Endothelial cell of umbilical vein (primary cell): ENCODE results near the gene TTC13. TPM values are rescaled to one million over a fixed set of nuclear protein-coding genes. Genes with fewer than 3 reads are reported as not detected.

Experiments
- BruUV-seq: library from RNA; stranded (reverse); fragments of 400-500 nt; replicated peaks from 2 replicates; lab custom pipeline; 2021; lab: Mats Ljungman, UMichigan
- CTCF ChIA-PET: fragments of 300-600, 350-600 bp; sonication (Branson Sonifier 250); formaldehyde crosslinking; loops from one replicate; lab custom pipeline; 2021; ENCODE audit warnings: antibody characterized with exemption, inconsistent platforms; lab: Charles Lee
- POLR2A ChIA-PET: fragments of 300-600, 350-600 bp; sonication (Branson Sonifier 250); formaldehyde crosslinking; loops from one replicate; lab custom pipeline; 2021; ENCODE audit warnings: antibody characterized with exemption, inconsistent platforms; lab: Charles Lee
- DNase-seq: peaks from one replicate; pipeline ENCODE4 v3.0.0-alpha.2; 2011; ENCODE audit warnings: low read depth, low spot score
- FAIRE-seq: peaks from 2 replicates; lab custom pipeline; 2011; peaks lifted over from hg19 to GRCh38; lab: Jason Lieb, UNC
- H2AFZ ChIP-seq: 2 replicates; pipeline ENCODE4 v1.6.0; 2012; ENCODE audit warnings: low read depth, low read length, control low read depth, inconsistent platforms
- H3K27ac ChIP-seq: 2 replicates; pipeline ENCODE4 v1.5.1; 2011; ENCODE audit warnings: low read depth, mild to moderate bottlenecking, control low read depth, low read length, moderate library complexity; ENCODE audit not compliant: insufficient read depth
- H3K27me3 ChIP-seq, 2 experiments: 2 replicates each; pipeline versions ENCODE4 v1.6.0 to v1.6.1; 2011; ENCODE audit warnings: low read length in 2 of 2, mixed read lengths in 1 of 2; ENCODE audit not compliant: control insufficient read depth in 2 of 2, insufficient read depth in 2 of 2
- H3K36me3 ChIP-seq, 2 experiments: 2 replicates in 1 of 2; 3 replicates in 1 of 2; pipeline ENCODE4 v1.5.1; 2011; ENCODE audit warnings: low read length in 2 of 2, mild to moderate bottlenecking in 1 of 2, moderate library complexity in 1 of 2; ENCODE audit not compliant: control insufficient read depth in 2 of 2, insufficient read depth in 2 of 2; ENCODE audit errors: extremely low read depth in 1 of 2
- H3K4me1 ChIP-seq: 3 replicates; pipeline ENCODE4 v1.5.1; 2011; ENCODE audit warnings: mild to moderate bottlenecking, low read length; ENCODE audit not compliant: control insufficient read depth, insufficient read depth; ENCODE audit errors: extremely low read depth
- H3K4me2 ChIP-seq: 2 replicates; pipeline ENCODE4 v1.6.1; 2011; ENCODE audit warnings: low read length, control low read depth, mixed read lengths; ENCODE audit not compliant: insufficient read depth
- H3K4me3 ChIP-seq, 3 experiments: fragments of 200-600 bp in 1 of 3; sonication (generic), shearing (Covaris generic) in 1 of 3; replicated peaks in 1 of 3; 2 replicates each; pipeline ENCODE4 v1.5.1; 2011 to 2016; ENCODE audit warnings: control low read depth in 3 of 3, low read length in 3 of 3, mild to moderate bottlenecking in 2 of 3, inconsistent platforms in 1 of 3, low read depth in 1 of 3, moderate library complexity in 1 of 3; ENCODE audit not compliant: insufficient read depth in 1 of 3
- H3K79me2 ChIP-seq: 2 replicates; pipeline ENCODE4 v1.6.0; 2012; ENCODE audit warnings: low read length, inconsistent platforms; ENCODE audit not compliant: control insufficient read depth, insufficient read depth
- H3K9ac ChIP-seq: replicated peaks from 2 replicates; pipeline ENCODE3; 2011; ENCODE audit warnings: low read length, control low read depth; ENCODE audit not compliant: insufficient read depth; ENCODE audit errors: extremely low read depth
- H3K9me1 ChIP-seq: replicated peaks from 3 replicates; pipeline ENCODE4 v1.6.0; 2011; ENCODE audit warnings: mild to moderate bottlenecking, low read length; ENCODE audit not compliant: control insufficient read depth, insufficient read depth; ENCODE audit errors: extremely low read depth
- H3K9me3 ChIP-seq: replicated peaks from 2 replicates; pipeline ENCODE4 v1.5.1; 2012; ENCODE audit warnings: low read length, inconsistent platforms; ENCODE audit not compliant: control insufficient read depth, insufficient read depth
- H4K20me1 ChIP-seq: replicated peaks from 2 replicates; pipeline ENCODE3; 2011; ENCODE audit warnings: mild to moderate bottlenecking, low read length; ENCODE audit not compliant: control insufficient read depth, insufficient read depth; ENCODE audit errors: extremely low read depth
- EZH2 ChIP-seq: IDR thresholded peaks from 2 replicates; pipeline ENCODE4 v1.6.1; 2012; ENCODE audit warnings: borderline replicate concordance, low read depth, mild to moderate bottlenecking, moderate library complexity, low read length, inconsistent platforms; ENCODE audit not compliant: severe bottlenecking
- FOS ChIP-seq: IDR thresholded peaks from 2 replicates; pipeline ENCODE4 v1.6.1; 2011; ENCODE audit warnings: mild to moderate bottlenecking, low read length, moderate library complexity, borderline replicate concordance; ENCODE audit not compliant: insufficient read depth
- GATA2 ChIP-seq: IDR thresholded peaks from 2 replicates; pipeline ENCODE4 v1.7.0; 2011; ENCODE audit warnings: low read depth, mild to moderate bottlenecking, moderate library complexity, mixed read lengths, low read length; ENCODE audit not compliant: insufficient read length, insufficient read depth
- JUN ChIP-seq: IDR thresholded peaks from 2 replicates; pipeline ENCODE4 v1.6.1; 2011; ENCODE audit warnings: borderline replicate concordance, low read depth; ENCODE audit not compliant: insufficient read length, insufficient read depth
- MYC ChIP-seq: IDR thresholded peaks from one replicate; pipeline ENCODE4 v1.6.1; 2011; ENCODE audit warnings: mild to moderate bottlenecking, low read depth, low read length
- POLR2A ChIP-seq: IDR thresholded peaks from 2 replicates; pipeline ENCODE4 v1.6.1; 2012; ENCODE audit warnings: low read depth, mild to moderate bottlenecking, control low read depth, low read length
- POLR2AphosphoS5 ChIP-seq: IDR thresholded peaks from 2 replicates; pipeline ENCODE4 v1.6.1; 2012; ENCODE audit warnings: low read depth, mild to moderate bottlenecking, control low read depth, low read length, moderate library complexity; ENCODE audit not compliant: insufficient read depth
- dilution Hi-C: fragments of 300-500 bp; cut with MboI; formaldehyde crosslinking; loops from one replicate; pipeline ENCODE4 v1.15.0; 2019; ENCODE audit warnings: low sequenced_read_pairs; ENCODE audit not compliant: extremely low pct_ligation_motif_present
- intact Hi-C: fragments of 100-400 bp; cut with micrococcal nuclease; formaldehyde crosslinking; loops from one replicate; pipeline ENCODE4 v1.10.0; 2022
- polyA plus RNA-seq, 4 experiments: library from polyadenylated mRNA; depleted of rRNA in 3 of 4; stranded (reverse) in 3 of 4; unstranded in 1 of 4; fragments of >200 nt; gene quantifications; 2 replicates each; pipeline versions ENCODE4 v1.2.1 to v1.2.3, GENCODE V29; 2011 to 2012; ENCODE audit warnings: missing spikeins in 1 of 4
- total RNA-seq: library from RNA; stranded (reverse); gene quantifications from 2 replicates; pipeline ENCODE4 v1.2.3, GENCODE V29; 2021
- TF ChIP-seq, protein P1 (sequence below), 2 donors: IDR thresholded peaks; 1 replicate in 1 of 2; 2 replicates in 1 of 2; pipeline ENCODE4 v1.5.1; 2011; ENCODE audit warnings: low read length in 2 of 2, mild to moderate bottlenecking in 2 of 2, moderate library complexity in 2 of 2, control low read depth in 1 of 2, inconsistent platforms in 1 of 2, low read depth in 1 of 2; ENCODE audit not compliant: insufficient read depth in 1 of 2; ENCODE audit errors: extremely low read depth in 1 of 2
- TF ChIP-seq, protein P2 (sequence below): IDR thresholded peaks from 2 replicates; pipeline ENCODE4 v1.6.1; 2011; ENCODE audit not compliant: insufficient read depth, insufficient read length

Gene TTC13
- total and polyA plus RNA-seq, 2 donors (not counting 3 experiments of a cell fraction or from before 2014, with no cell fraction given), result 8.8 to 23.9 TPM

DNA sequence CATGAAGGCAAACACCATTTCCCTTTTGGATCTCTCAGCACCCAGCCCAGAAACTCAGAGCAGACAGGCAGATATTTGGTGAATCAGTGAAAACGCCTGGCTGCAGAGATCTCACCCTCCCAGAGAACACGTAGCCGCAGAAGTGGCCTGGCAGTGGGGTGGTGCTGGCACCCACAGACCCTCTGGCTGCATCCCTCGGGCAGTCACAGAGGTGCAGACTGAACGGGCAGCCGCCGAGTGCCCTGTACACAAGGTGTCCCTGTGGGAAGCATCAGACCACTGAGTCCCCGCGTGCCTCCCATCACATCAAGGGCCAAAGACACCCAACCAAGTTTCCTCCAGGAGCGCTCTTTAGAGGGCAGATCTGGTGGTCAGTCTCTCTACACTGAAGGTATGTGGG, 49.3 kb upstream of the TTC13 start:
- peak overlapping the region; percentile 60 for H2AFZ ChIP-seq
- H3K9ac ChIP-seq, result no peak overlapping the region

More for the DNA sequence above, 49.3 kb upstream of the TTC13 start:
- Histone ChIP-seq H3K4me2 (peak overlapping the region; percentile 20), H3K79me2 (no peaks in the 10 kb centered on the region), H3K36me3 (no peaks in the 10 kb centered on the region), H3K27ac (peak overlapping the region; percentile 45), H3K4me1 (peaks cover 16% of the 10 kb centered on the region), H3K27me3 (no peaks in the 10 kb centered on the region), H3K9me3 (no peaks in the 10 kb centered on the region), H4K20me1 (no peaks in the 10 kb centered on the region), H3K4me3 (no peak overlapping the region), H3K9me1 (no peaks in the 10 kb centered on the region)
- no TSS peak for BruUV-seq
- TF ChIP-seq EZH2 (no peak), JUN (no peak), MYC (no peak), POLR2AphosphoS5 (no peak), POLR2A (no peak), GATA2 (no peak), FOS (no peak)
- TF ChIP-seq, protein P1, sequence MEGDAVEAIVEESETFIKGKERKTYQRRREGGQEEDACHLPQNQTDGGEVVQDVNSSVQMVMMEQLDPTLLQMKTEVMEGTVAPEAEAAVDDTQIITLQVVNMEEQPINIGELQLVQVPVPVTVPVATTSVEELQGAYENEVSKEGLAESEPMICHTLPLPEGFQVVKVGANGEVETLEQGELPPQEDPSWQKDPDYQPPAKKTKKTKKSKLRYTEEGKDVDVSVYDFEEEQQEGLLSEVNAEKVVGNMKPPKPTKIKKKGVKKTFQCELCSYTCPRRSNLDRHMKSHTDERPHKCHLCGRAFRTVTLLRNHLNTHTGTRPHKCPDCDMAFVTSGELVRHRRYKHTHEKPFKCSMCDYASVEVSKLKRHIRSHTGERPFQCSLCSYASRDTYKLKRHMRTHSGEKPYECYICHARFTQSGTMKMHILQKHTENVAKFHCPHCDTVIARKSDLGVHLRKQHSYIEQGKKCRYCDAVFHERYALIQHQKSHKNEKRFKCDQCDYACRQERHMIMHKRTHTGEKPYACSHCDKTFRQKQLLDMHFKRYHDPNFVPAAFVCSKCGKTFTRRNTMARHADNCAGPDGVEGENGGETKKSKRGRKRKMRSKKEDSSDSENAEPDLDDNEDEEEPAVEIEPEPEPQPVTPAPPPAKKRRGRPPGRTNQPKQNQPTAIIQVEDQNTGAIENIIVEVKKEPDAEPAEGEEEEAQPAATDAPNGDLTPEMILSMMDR (IDR thresholded peaks at IDR 0.05; ENCODE audit: extremely low read depth in 1 of 2, insufficient read depth in 1 of 2, low read depth in 1 of 2, low read length in 2 of 2), result no peak
- TF ChIP-seq, protein P2, sequence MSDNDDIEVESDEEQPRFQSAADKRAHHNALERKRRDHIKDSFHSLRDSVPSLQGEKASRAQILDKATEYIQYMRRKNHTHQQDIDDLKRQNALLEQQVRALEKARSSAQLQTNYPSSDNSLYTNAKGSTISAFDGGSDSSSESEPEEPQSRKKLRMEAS, result no peak
- dilution Hi-C loops, result no loop called here
- DNase-seq (no peak), FAIRE-seq (no peak)
- ChIA-PET POLR2A (interaction anchor here (1.2 kb wide), 1 partner anchor 43 kb away, joined by 4 read pairs; no protein-coding TSS in a partner anchor), CTCF (interaction anchor here (0.8 to 1.2 kb wide), 6 partner anchors 13 to 143 kb away, joined by 3 to 8 read pairs (median 4); partner anchors contain the start of genes ARV1 and TTC13)
- intact Hi-C loops, result loop anchor here (1.0 to 5.0 kb wide), 7 partner anchors 11 to 161 kb away; partner anchors contain the start of genes TRIM67 and TTC13
